HG03066 (cell line): ENCODE measurements around the gene ISOC2.
"Not testable (repeated sequence)": the region's sequence is repeated elsewhere in the genome, so short reads cannot be mapped to it uniquely, and the experiment has no call there.

Experiments
- ATAC-seq: cut with Tn5 transposase; IDR thresholded peaks from one replicate; pipeline ENCODE4 v1.9.1; 2021; ENCODE audit warnings: low read depth; ENCODE audit not compliant: unreplicated experiment

ISOC2 gene

GRCh38 chr19:55418185-55418584, 43.3 kb downstream of the ISOC2 start:
- ATAC-seq, result no peak

- no peak for ATAC-seq
These were observed 51.3 kb downstream of the ISOC2 start for GRCh38 chr19:55410168-55410567.

GRCh38 chr19:55409179-55409578, 52.3 kb downstream of the ISOC2 start:
- ATAC-seq, result not testable (repeated sequence)

- ATAC-seq, result no peak
These were observed 52.9 kb downstream of the ISOC2 start for GRCh38 chr19:55408533-55408872.

- peak; percentile 84 for ATAC-seq
These were observed 53.5 kb downstream of the ISOC2 start for GRCh38 chr19:55407800-55408532.

- ATAC-seq, result not testable (repeated sequence)
These were observed 54.0 kb downstream of the ISOC2 start, which contains the start of gene UBE2S for GRCh38 chr19:55407550-55407799. TSS of gene UBE2S (minus strand) at chr19:55407788. CDS start at chr19:55407589, 199 bp downstream.

GRCh38 chr19:55406826-55407549, 54.5 kb downstream of the ISOC2 start:
- ATAC-seq, result no peak

- no peak for ATAC-seq
These were observed 55.2 kb downstream of the ISOC2 start for GRCh38 chr19:55406091-55406825.

GRCh38 chr19:55405638-55406037, 55.8 kb downstream of the ISOC2 start:
- no peak for ATAC-seq
